Measurements from ENCODE around the gene SNAPC4.

SNAPC4 gene

DNA sequence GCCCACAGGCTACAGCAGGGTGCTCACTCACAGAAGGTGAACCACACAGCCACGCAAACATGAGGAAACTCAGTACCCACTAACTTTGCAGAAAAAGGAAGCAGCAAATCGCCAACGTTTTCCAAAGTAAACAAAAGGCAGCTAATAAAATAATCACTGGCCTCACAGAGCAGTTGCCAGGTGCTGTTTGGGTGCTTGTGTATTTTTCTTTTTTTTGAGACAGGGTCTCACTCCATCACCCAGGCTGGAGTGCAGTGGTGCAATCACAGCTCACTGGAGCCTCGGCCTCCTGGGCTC lies 3.8 kb downstream of the SNAPC4 start:
- DNase-seq (ENCODE audit: extremely low read depth, low read depth): no peak
- TF ChIP-seq, protein P1, sequence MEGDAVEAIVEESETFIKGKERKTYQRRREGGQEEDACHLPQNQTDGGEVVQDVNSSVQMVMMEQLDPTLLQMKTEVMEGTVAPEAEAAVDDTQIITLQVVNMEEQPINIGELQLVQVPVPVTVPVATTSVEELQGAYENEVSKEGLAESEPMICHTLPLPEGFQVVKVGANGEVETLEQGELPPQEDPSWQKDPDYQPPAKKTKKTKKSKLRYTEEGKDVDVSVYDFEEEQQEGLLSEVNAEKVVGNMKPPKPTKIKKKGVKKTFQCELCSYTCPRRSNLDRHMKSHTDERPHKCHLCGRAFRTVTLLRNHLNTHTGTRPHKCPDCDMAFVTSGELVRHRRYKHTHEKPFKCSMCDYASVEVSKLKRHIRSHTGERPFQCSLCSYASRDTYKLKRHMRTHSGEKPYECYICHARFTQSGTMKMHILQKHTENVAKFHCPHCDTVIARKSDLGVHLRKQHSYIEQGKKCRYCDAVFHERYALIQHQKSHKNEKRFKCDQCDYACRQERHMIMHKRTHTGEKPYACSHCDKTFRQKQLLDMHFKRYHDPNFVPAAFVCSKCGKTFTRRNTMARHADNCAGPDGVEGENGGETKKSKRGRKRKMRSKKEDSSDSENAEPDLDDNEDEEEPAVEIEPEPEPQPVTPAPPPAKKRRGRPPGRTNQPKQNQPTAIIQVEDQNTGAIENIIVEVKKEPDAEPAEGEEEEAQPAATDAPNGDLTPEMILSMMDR (IDR thresholded peaks at IDR 0.05; ENCODE audit: low read depth, low read length, missing control alignments): no peak
- H3K4me3 ChIP-seq (replicated peaks; ENCODE audit: low read depth, low read length): no peak overlapping the region

DNA sequence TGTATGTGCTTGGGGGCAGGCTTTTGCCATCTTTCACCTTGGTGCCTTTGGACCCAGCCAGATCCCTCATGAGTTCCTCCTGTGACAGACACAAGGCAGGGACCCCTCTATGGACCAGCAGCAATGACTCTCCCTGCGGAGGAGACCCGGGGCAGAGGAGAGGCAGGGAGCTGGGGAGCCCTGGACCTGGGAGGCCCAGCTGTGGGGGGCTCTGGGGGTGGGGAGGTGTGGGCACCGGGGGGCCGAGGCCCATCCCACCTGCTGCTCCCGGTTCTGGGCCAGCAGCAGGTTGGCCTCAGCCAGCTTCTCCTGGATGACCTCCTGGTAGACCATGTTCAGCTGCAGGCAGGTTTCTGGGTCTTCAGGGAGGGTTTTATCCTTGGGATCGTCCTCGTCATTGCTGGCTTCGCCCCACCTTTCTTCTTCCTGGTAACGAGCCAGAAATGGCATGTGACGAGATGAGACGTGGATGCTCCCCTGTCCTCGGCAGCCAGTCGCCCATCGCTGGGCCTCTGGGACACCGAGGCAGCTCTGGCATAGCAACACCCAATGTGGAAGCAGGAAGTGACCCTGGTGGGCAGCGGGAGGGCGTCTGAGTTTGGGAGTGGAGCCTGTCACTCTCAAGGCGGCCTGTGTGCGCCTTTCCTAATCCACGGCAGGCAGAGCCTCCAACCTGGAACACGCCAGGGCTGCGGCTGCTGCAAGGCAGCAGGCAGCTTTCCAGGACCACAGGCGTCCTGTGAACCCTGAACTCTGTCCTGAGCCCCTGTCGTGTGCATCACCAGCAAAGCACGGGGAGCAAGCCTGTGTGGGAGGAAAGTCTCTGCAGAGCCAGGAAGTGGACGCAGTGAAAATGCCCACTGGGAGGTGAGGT lies 4.4 kb downstream of the SNAPC4 start:
- H3K4me3 ChIP-seq (replicated peaks; ENCODE audit: low read depth, low read length): no peak overlapping the region
- TF ChIP-seq, protein P1 (IDR thresholded peaks at IDR 0.05; ENCODE audit: low read depth, low read length, missing control alignments): no peak

DNA sequence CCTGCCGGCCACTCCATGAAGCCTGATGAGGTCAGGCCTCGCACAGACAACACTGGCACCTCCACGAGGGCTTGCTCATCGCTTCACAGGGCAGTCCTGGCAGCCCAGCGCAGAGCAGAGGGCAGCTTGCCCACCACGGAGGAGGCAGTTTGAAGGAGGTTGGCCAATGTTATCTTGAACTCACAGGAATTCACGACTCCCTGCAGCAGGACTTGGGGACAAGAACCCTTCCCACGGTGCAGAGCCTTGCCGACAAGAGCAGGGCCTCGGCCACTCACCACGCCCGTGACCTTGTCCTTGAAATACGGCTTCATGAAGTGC lies 5.0 kb downstream of the SNAPC4 start:
- H3K4me3 ChIP-seq (replicated peaks; ENCODE audit: low read depth, low read length): no peak overlapping the region
- DNase-seq (ENCODE audit: extremely low read depth, low read depth): no peak
- TF ChIP-seq, protein P1 (IDR thresholded peaks at IDR 0.05; ENCODE audit: low read depth, low read length, missing control alignments): no peak

More for the DNA sequence above, 4.4 kb downstream of the SNAPC4 start:
- DNase-seq (ENCODE audit: extremely low read depth, low read depth): no peak

DNA sequence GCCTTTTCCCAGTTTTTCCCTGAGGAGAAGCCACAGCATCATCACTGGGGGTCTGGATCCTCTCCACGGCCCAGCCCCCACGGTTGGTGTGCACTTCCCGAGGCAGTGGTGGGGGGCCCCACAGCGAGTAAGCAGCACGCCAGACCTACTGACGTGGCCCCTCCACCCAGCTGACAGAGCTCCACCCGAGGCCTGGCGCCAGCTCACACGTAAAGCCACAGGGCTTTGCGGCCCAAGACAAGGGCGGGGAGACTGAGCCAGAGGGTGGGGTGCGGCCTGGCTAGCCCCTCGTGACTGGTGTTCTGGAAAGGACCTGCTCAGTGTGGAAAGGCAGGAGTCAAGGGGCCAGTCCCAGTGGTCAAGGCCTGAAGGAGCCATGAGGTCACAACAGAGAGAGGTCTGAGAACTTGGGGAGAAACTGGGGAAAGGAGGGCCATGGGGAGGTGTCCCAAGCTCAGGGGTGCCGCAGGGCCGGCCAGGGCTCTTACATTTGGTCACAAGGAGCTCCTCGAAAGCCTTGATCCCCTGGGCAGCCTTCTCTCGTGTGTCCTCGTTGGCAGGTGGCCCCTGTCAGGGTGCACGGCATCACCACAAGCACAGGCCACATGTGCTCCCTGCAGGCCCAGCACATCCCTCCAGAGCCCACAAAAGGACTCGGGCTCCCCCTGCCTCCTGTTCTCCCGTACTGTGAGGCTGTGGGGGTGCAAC lies 5.5 kb downstream of the SNAPC4 start:
- TF ChIP-seq, protein P1 (IDR thresholded peaks at IDR 0.05; ENCODE audit: low read depth, low read length, missing control alignments): no peak
- no peak overlapping the region for H3K4me3 ChIP-seq (replicated peaks; ENCODE audit: low read depth, low read length)
- no peak for DNase-seq (ENCODE audit: extremely low read depth, low read depth)

DNA sequence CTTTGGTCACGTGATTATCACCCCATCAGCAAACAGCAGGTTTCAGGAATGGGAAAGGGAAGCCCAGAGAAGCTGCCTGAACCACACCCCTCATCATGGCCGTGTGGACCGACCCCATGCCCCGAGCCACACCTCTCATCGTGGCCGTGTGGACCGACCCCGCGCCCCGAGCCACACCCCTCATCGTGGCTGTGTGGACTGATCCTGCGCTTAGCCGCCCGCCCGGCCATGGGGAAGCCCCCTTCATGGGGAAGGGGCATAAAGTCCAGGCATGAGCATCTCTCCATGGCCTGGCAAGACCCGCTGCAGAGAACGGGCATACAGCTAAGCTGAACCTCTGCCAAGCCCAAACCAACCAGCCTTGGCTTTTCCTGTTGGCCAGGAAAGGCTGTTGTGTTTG lies 6.4 kb downstream of the SNAPC4 start:
- no peak for DNase-seq (ENCODE audit: extremely low read depth, low read depth)
- TF ChIP-seq, protein P1 (IDR thresholded peaks at IDR 0.05; ENCODE audit: low read depth, low read length, missing control alignments): no peak
- no peak overlapping the region for H3K4me3 ChIP-seq (replicated peaks; ENCODE audit: low read depth, low read length)

DNA sequence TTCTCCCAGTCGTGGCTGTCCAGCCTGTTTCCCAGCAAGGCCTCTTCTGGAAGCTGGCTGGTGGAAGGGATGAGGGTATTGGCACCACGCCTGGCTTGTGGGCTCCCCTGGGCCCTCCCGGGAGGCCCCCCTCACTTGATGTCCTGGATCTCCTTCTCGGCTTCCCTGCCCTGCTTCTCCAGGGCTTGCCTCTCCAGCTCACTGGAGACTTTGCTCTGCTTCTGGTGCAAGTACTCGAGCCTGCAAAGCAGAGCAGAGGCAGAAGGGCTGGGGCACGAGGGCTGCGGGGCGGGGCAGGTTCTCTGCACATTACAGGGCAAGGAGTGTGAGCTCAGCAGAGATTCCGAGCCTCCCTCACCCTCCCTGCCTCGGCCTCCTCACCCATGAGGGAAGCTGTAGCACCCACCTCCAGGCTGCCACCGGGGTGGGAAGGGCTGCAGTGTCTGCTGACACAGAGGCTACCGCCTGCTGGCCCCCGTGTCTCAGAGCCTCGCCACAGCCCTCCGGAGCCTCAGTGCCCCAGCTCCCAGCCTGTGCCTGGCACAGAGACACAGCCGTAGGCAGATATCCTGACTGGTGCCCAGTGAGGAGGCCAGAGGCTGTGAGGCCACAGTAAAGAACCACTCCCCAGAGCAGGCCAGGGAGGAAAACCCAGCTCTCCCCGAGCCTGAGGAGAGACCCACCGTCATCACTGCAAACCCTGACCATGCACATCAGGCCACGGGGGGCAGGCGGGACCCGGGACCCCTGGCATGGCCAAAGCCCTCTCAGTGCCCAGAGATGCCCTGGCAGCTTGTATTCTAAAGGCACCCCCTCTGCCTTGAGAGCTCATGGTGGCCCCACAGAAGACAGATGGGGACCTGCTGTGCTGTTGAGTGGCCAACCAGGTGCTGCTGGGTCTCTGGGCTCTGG lies 7.2 kb downstream of the SNAPC4 start:
- no peak overlapping the region for H3K4me3 ChIP-seq (replicated peaks; ENCODE audit: low read depth, low read length)
- TF ChIP-seq, protein P1 (IDR thresholded peaks at IDR 0.05; ENCODE audit: low read depth, low read length, missing control alignments): no peak
- no peak for DNase-seq (ENCODE audit: extremely low read depth, low read depth)

All from HFF-Myc (cell line).